ENCODE measurements around the gene LCNL1. TPM values are rescaled to one million over a fixed set of nuclear protein-coding genes. Genes with fewer than 3 reads are reported as not detected.

Gene LCNL1
- total RNA-seq, 1 donor from 2014 or later: 0.45 TPM

GRCh38 chr9:137013571-137013940, 30.8 kb downstream of the LCNL1 start:
- Histone ChIP-seq H3K4me1 (ENCODE audit: insufficient read depth, low read length) (no peaks in the 10 kb centered on the region), H3K79me2 (ENCODE audit: insufficient read depth, low read length) (no peaks in the 10 kb centered on the region), H3K4me3 (ENCODE audit: insufficient read depth, low read depth, low read length) (no peak overlapping the region), H3K27ac (ENCODE audit: low read depth, low read length) (no peak overlapping the region), H3K27me3 (ENCODE audit: insufficient read depth, low read length) (no peaks in the 10 kb centered on the region), H3K4me2 (ENCODE audit: low read length) (no peak overlapping the region), H3K9ac (ENCODE audit: low read length) (no peak overlapping the region), H3K9me3 (ENCODE audit: insufficient read depth, low read depth, low read length) (no peaks in the 10 kb centered on the region), H3K36me3 (ENCODE audit: insufficient read depth, low read length) (no peaks in the 10 kb centered on the region), H4K20me1 (ENCODE audit: insufficient read depth, low read length) (no peaks in the 10 kb centered on the region), H2AFZ (ENCODE audit: low read depth, low read length) (no peak overlapping the region)
- H3K4me1 Mint-ChIP-seq (ENCODE audit: low read depth, unreplicated experiment): no peaks in the 10 kb centered on the region
- peaks cover 9% of the 10 kb centered on the region for H3K36me3 Mint-ChIP-seq (ENCODE audit: low read depth, unreplicated experiment)
- FAIRE-seq: no peak
- TF ChIP-seq CTCF (IDR thresholded peaks at IDR 0.05; ENCODE audit: insufficient read depth, low read depth, low read length): no peak
- TF ChIP-seq EZH2 (IDR thresholded peaks at IDR 0.05; ENCODE audit: insufficient read depth, low read length): no peak
- no peak overlapping the region for H3K4me3 Mint-ChIP-seq (ENCODE audit: unreplicated experiment)
- no peaks in the 10 kb centered on the region for H3K27me3 Mint-ChIP-seq (ENCODE audit: low read depth, unreplicated experiment)
- H3K9me3 Mint-ChIP-seq (ENCODE audit: unreplicated experiment): no peaks in the 10 kb centered on the region
- DNase-seq (ENCODE audit: low read depth): no peak
- no peak overlapping the region for H3K27ac Mint-ChIP-seq (ENCODE audit: unreplicated experiment)

GRCh38 chr9:137014166-137014565, 31.4 kb downstream of the LCNL1 start:
- Histone ChIP-seq H3K27me3 (ENCODE audit: insufficient read depth, low read length) (no peaks in the 10 kb centered on the region), H3K9ac (ENCODE audit: low read length) (no peak overlapping the region), H3K27ac (ENCODE audit: low read depth, low read length) (no peak overlapping the region), H3K4me3 (ENCODE audit: insufficient read depth, low read depth, low read length) (no peak overlapping the region), H3K79me2 (ENCODE audit: insufficient read depth, low read length) (no peaks in the 10 kb centered on the region), H3K4me2 (ENCODE audit: low read length) (no peak overlapping the region), H3K9me3 (ENCODE audit: insufficient read depth, low read depth, low read length) (no peaks in the 10 kb centered on the region), H2AFZ (ENCODE audit: low read depth, low read length) (no peak overlapping the region), H4K20me1 (ENCODE audit: insufficient read depth, low read length) (no peaks in the 10 kb centered on the region), H3K4me1 (ENCODE audit: insufficient read depth, low read length) (no peaks in the 10 kb centered on the region), H3K36me3 (ENCODE audit: insufficient read depth, low read length) (no peaks in the 10 kb centered on the region)
- Mint-ChIP-seq H3K4me1 (ENCODE audit: low read depth, unreplicated experiment) (no peaks in the 10 kb centered on the region), H3K9me3 (ENCODE audit: unreplicated experiment) (no peaks in the 10 kb centered on the region), H3K36me3 (ENCODE audit: low read depth, unreplicated experiment) (peaks cover 9% of the 10 kb centered on the region), H3K27me3 (ENCODE audit: low read depth, unreplicated experiment) (no peaks in the 10 kb centered on the region), H3K4me3 (ENCODE audit: unreplicated experiment) (no peak overlapping the region), H3K27ac (ENCODE audit: unreplicated experiment) (no peak overlapping the region)
- no peak for FAIRE-seq
- no peak for TF ChIP-seq EZH2 (IDR thresholded peaks at IDR 0.05; ENCODE audit: insufficient read depth, low read length)
- TF ChIP-seq CTCF (IDR thresholded peaks at IDR 0.05; ENCODE audit: insufficient read depth, low read depth, low read length): no peak
- no peak for DNase-seq (ENCODE audit: low read depth)

- Histone ChIP-seq H3K27me3 (ENCODE audit: insufficient read depth, low read length) (no peaks in the 10 kb centered on the region), H3K9me3 (ENCODE audit: insufficient read depth, low read depth, low read length) (no peaks in the 10 kb centered on the region), H3K4me2 (ENCODE audit: low read length) (no peak overlapping the region), H3K4me1 (ENCODE audit: insufficient read depth, low read length) (no peaks in the 10 kb centered on the region), H3K36me3 (ENCODE audit: insufficient read depth, low read length) (no peaks in the 10 kb centered on the region), H3K79me2 (ENCODE audit: insufficient read depth, low read length) (no peaks in the 10 kb centered on the region), H2AFZ (ENCODE audit: low read depth, low read length) (no peak overlapping the region), H4K20me1 (ENCODE audit: insufficient read depth, low read length) (no peaks in the 10 kb centered on the region), H3K4me3 (ENCODE audit: insufficient read depth, low read depth, low read length) (no peak overlapping the region), H3K9ac (ENCODE audit: low read length) (no peak overlapping the region), H3K27ac (ENCODE audit: low read depth, low read length) (no peak overlapping the region)
- no peaks in the 10 kb centered on the region for H3K4me1 Mint-ChIP-seq (ENCODE audit: low read depth, unreplicated experiment)
- no peak overlapping the region for H3K27ac Mint-ChIP-seq (ENCODE audit: unreplicated experiment)
- no peaks in the 10 kb centered on the region for H3K9me3 Mint-ChIP-seq (ENCODE audit: unreplicated experiment)
- H3K4me3 Mint-ChIP-seq (ENCODE audit: unreplicated experiment): no peak overlapping the region
- FAIRE-seq (no peak), DNase-seq (ENCODE audit: low read depth) (no peak)
- H3K36me3 Mint-ChIP-seq (ENCODE audit: low read depth, unreplicated experiment): peaks cover 8% of the 10 kb centered on the region
- H3K27me3 Mint-ChIP-seq (ENCODE audit: low read depth, unreplicated experiment): peaks cover 3% of the 10 kb centered on the region
- TF ChIP-seq EZH2 (IDR thresholded peaks at IDR 0.05; ENCODE audit: insufficient read depth, low read length) (no peak), CTCF (IDR thresholded peaks at IDR 0.05; ENCODE audit: insufficient read depth, low read depth, low read length) (no peak)
Measured at GRCh38 chr9:137014776-137015539, 32.2 kb downstream of the LCNL1 start.

All from astrocyte (in vitro differentiated cells and primary cell).